BLaER1 treated with 17β-estradiol and CSF1 and Interleukin-3, amounts not matched to agents 10 nM and 100 nM (cell line): ENCODE results near the gene IFNL1.

Experiments
- H3K27ac ChIP-seq, 11 experiments: shearing (Covaris generic); formaldehyde crosslinking; 2 replicates each; pipeline ENCODE4 v1.8.1; 2022
- H3K27me3 ChIP-seq, 11 experiments: shearing (Covaris generic); formaldehyde crosslinking; 2 replicates each; pipeline ENCODE4 v1.8.1; 2022
- H3K36me3 ChIP-seq, 11 experiments: shearing (Covaris generic); formaldehyde crosslinking; 2 replicates each; pipeline ENCODE4 v1.8.1; 2022
- H3K4me1 ChIP-seq, 10 experiments: shearing (Covaris generic); formaldehyde crosslinking; 2 replicates each; pipeline ENCODE4 v1.8.1; 2022
- H3K4me2 ChIP-seq, 11 experiments: shearing (Covaris generic); formaldehyde crosslinking; 2 replicates each; pipeline ENCODE4 v1.8.1; 2022
- H3K4me3 ChIP-seq, 10 experiments: shearing (Covaris generic); formaldehyde crosslinking; 2 replicates each; pipeline ENCODE4 v1.8.1; 2022
- H3K9ac ChIP-seq, 11 experiments: shearing (Covaris generic); formaldehyde crosslinking; 2 replicates each; pipeline ENCODE4 v1.8.1; 2022
- H3K9me3 ChIP-seq, 11 experiments: shearing (Covaris generic); formaldehyde crosslinking; replicated peaks in 1 of 11; 2 replicates each; pipeline ENCODE4 v1.8.1; 2022
- H4K20me1 ChIP-seq, 11 experiments: shearing (Covaris generic); formaldehyde crosslinking; 2 replicates each; pipeline ENCODE4 v1.8.1; 2022
- Cebpa-rat ChIP-seq, 11 experiments: shearing (Covaris generic); IDR thresholded peaks; 2 replicates each; pipeline ENCODE4 v1.8.1; 2022

The IFNL1 gene

DNA sequence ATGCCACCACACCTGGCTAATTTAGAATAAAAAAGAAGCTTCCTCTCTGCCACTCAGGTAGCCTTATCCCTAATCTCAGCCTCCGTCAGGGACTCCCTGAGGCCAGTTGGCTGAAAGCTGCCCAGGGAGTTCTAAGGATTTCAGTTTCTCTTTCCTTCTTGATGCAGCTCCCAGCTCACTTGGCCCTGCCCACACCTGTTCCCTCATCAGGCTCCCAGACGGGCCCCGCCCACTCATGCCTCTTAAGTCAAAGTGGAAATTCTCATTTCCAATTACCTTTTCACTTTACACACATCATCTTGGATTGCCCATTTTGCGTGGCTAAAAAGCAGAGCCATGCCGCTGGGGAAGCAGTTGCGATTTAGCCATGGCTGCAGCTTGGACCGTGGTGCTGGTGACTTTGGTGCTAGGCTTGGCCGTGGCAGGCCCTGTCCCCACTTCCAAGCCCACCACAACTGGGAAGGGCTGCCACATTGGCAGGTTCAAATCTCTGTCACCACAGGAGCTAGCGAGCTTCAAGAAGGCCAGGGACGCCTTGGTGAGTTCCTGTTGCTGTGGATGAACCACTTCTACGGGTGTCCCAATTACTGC is at the start of gene IFNL1:
IFNL1 (plus strand) TSS at position 353 of the 591 bp plus-strand sequence; CDS start at position 368, 15 bp downstream.
- Histone ChIP-seq H3K4me3 (no peak within 1 kb of the TSS), H4K20me1 (no peaks in the 10 kb centered on the region), H3K9ac (no peak within 1 kb of the TSS), H3K27ac (no peak within 1 kb of the TSS), H3K36me3 (no peaks in the 10 kb centered on the region), H3K4me1 (peaks cover 0 to 8% (median 7%) of the 10 kb centered on the region in 10 experiments; a peak in 8 of 20 replicates), H3K4me2 (no peak within 1 kb of the TSS), H3K9me3 (no peaks in the 10 kb centered on the region), H3K27me3 (no peaks in the 10 kb centered on the region)
- TF ChIP-seq Cebpa-rat (IDR thresholded peaks at IDR 0.05): no peak

DNA sequence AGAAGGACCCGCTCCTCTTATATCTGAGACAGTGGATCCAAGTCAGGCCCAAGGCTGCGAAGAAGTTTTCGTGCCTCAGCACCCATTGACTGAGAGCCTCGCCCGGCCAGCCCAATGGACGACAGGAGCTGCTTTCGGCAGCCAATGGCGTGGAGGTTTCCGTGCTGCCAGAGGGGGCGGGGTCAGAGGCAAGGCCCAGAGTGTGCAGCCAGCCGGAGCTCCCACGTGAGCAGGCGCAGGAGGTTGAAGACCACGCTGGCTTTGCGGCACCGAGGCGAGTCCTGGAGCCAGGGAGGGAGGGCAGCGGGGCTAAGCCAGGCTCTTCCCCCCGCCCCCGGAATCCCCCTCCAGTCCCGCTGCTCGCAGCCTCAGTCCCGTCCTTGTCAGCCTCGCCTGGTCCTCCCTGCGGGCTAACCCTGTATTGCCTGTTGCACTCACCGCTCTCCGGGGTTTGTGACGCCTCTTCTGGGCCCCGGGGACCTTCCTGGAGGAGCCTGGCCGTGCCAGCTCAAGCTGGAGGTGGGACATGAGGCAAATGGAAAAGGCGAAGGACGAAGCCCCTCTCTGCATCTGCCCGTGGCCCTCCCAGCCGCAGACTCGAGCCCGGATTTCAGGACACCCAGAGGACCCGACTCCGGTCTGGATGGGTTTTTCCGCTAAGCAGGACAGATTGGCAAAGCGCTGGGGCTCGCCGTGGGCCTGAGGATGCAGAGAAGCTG is 49.1 kb upstream of the IFNL1 start:
- Histone ChIP-seq H3K27ac (no peak overlapping the region), H3K27me3 (no peaks in the 10 kb centered on the region), H3K4me1 (peaks cover 0 to 49% (median 16%) of the 10 kb centered on the region in 10 experiments; a peak in 13 of 20 replicates), H3K4me2 (peak overlapping the region in 6 of 11 experiments; percentile 4 to 37 (median 31); a peak in 6 of 22 replicates), H3K36me3 (no peaks in the 10 kb centered on the region), H3K4me3 (no peak overlapping the region), H3K9me3 (peaks cover 0 to 14% (median 7%) of the 10 kb centered on the region in 11 experiments; a peak in 12 of 22 replicates), H3K9ac (no peak overlapping the region), H4K20me1 (no peaks in the 10 kb centered on the region)
- TF ChIP-seq Cebpa-rat (IDR thresholded peaks at IDR 0.05): no peak

DNA sequence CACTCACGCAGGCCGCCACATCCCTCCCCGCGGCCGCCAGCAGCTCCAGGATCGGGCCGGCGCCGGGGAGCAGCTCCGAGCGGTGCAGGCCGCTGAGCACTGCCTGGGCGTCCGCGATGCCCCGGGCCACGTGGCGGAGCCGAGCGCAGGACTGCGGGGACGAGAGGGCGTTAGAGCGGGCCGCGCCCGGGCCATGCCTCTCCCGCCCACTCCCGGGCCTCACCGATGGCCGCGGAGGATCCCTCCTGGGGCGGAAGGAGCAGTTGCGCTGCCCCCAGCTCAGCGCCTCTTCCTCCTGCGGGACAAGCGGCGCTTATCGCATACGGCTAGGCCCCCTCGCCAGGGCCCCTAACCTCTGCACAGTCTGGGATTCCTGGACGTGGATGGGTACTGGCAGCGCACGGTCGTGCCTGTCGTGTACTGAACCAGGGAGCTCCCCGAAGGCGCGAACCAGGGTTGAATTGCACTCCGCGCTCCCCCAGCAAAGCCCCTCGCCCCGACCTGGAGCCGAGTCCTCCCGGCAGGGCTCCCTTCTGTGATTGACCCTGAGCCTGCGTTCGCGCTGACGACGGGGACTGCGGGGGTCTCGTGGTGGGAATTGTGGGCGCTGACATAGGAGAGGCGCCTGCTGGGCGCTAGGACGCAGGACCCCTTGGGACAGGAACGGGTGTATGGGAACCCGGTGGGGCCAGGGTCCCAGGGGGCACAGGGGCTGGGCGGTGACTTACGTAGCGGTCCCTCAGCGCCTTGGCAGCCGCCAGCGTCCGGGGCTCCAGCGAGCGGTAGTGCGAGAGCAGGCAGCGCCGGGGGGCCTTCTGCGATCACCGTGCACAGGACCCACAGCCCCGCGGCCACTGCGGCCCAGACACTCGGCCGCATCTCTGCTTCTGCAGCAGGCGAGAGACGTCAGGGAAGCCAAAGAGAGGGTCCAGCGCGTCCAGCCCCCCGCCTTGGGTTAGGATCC is 48.2 kb upstream of the IFNL1 start:
- H3K36me3 ChIP-seq: no peaks in the 10 kb centered on the region
- no peaks in the 10 kb centered on the region for H4K20me1 ChIP-seq
- H3K27me3 ChIP-seq: no peaks in the 10 kb centered on the region
- H3K4me1 ChIP-seq: peaks cover 0 to 58% (median 24%) of the 10 kb centered on the region in 10 experiments; a peak in 14 of 20 replicates
- no peak for TF ChIP-seq Cebpa-rat (IDR thresholded peaks at IDR 0.05)
- no peak overlapping the region for H3K9ac ChIP-seq
- no peak overlapping the region for H3K27ac ChIP-seq
- H3K4me3 ChIP-seq: no peak overlapping the region
- H3K4me2 ChIP-seq: peak overlapping the region in 4 of 11 experiments; percentile 4 to 33 (median 29); a peak in 3 of 22 replicates
- peaks cover 0 to 14% (median 7%) of the 10 kb centered on the region in 11 experiments; a peak in 12 of 22 replicates for H3K9me3 ChIP-seq

DNA sequence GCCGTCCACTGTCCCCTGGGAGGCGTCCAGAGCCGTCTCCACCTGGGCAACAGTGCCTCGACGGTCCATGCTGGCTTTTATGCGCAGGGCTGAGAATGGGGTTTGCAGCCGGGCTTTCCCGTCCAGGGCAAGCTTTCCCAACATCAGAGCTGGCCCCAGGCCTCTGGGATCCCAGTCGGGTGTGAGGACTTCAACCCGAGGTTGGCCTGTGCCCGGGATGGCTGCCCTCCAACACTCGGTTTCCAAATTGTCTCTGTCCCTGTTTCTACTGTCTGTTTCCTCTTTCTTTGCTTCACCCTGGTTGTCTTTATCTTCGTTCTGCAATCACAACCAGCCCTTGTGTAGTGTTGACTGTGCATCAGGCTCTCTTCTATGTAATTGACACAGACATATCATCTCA is 47.4 kb upstream of the IFNL1 start, which contains the start of gene IFNL4:
IFNL4 (minus strand) TSS at position 51 of the 400 bp plus-strand sequence.
- H3K36me3 ChIP-seq: no peaks in the 10 kb centered on the region
- no peak within 1 kb of the TSS for H3K4me3 ChIP-seq
- peak within 1 kb of the TSS in 2 of 11 experiments; percentile 32 to 33; a peak in 1 of 22 replicates for H3K4me2 ChIP-seq
- H3K9me3 ChIP-seq: peaks cover 0 to 16% (median 7%) of the 10 kb centered on the region in 11 experiments; a peak in 15 of 22 replicates
- TF ChIP-seq Cebpa-rat (IDR thresholded peaks at IDR 0.05): no peak
- no peaks in the 10 kb centered on the region for H4K20me1 ChIP-seq
- no peak within 1 kb of the TSS for H3K9ac ChIP-seq
- H3K27me3 ChIP-seq: no peaks in the 10 kb centered on the region
- peaks cover 0 to 63% (median 30%) of the 10 kb centered on the region in 10 experiments; a peak in 14 of 20 replicates for H3K4me1 ChIP-seq
- H3K27ac ChIP-seq: no peak within 1 kb of the TSS

DNA sequence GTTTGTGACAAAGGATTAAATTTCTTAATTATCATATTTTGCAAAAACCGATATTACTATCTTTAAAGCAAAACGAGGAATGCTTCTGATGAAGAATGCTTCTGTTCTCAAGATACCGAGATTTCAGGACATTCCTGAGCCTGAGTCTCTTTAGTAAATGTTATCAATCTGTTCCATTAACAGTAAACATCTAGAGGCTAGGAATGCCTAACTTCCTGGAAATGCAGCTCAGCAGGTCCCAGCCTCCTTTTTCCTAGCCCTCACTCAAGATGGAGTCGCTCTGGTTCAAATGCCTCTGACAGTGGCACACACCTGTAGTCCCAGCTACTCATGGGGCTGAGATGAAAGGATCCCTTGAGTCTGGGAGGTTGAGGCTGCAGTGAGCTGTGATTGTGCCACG is 45.1 kb upstream of the IFNL1 start:
- H4K20me1 ChIP-seq: no peaks in the 10 kb centered on the region
- TF ChIP-seq Cebpa-rat (IDR thresholded peaks at IDR 0.05): no peak
- H3K27ac ChIP-seq: no peak overlapping the region
- H3K9ac ChIP-seq: no peak overlapping the region
- H3K27me3 ChIP-seq: no peaks in the 10 kb centered on the region
- H3K4me1 ChIP-seq: peaks cover 0 to 71% (median 30%) of the 10 kb centered on the region in 10 experiments; a peak in 14 of 20 replicates
- no peaks in the 10 kb centered on the region for H3K36me3 ChIP-seq
- H3K4me3 ChIP-seq: no peak overlapping the region
- H3K4me2 ChIP-seq: peak overlapping the region in 6 of 11 experiments; percentile 49 to 75 (median 61); a peak in 9 of 22 replicates
- peaks cover 0 to 24% (median 15%) of the 10 kb centered on the region in 11 experiments; a peak in 18 of 22 replicates for H3K9me3 ChIP-seq

DNA sequence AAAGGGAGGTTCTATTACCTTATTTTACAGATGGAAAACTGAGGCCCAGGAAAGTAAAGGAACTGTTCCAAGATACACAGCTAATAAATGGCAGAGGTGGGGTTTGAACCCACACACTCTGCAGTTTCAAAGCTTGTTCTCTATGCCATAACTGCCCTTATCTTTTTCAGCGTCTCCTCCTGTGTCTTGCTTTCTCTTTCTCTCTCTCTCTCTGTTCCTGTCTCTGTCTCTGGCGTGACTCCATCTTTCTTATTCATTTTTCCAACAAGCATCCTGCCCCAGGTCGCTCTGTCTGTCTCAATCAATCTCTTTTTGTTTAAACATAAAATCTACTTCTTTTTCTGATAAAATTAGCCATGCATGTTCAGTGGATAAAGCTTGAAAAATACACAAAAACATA is 44.4 kb upstream of the IFNL1 start:
- no peak overlapping the region for H3K4me3 ChIP-seq
- H4K20me1 ChIP-seq: no peaks in the 10 kb centered on the region
- no peak for TF ChIP-seq Cebpa-rat (IDR thresholded peaks at IDR 0.05)
- peak overlapping the region in 2 of 11 experiments; percentile 7 to 10; a peak in 1 of 22 replicates for H3K27ac ChIP-seq
- H3K9me3 ChIP-seq: peaks cover under 1 to 32% (median 22%) of the 10 kb centered on the region in 11 experiments; a peak in 20 of 22 replicates
- peaks cover 0 to 76% (median 30%) of the 10 kb centered on the region in 10 experiments; a peak in 14 of 20 replicates for H3K4me1 ChIP-seq
- H3K36me3 ChIP-seq: no peaks in the 10 kb centered on the region
- H3K9ac ChIP-seq: no peak overlapping the region
- peak overlapping the region in 8 of 11 experiments; percentile 14 to 75 (median 55); a peak in 11 of 22 replicates for H3K4me2 ChIP-seq
- H3K27me3 ChIP-seq: no peaks in the 10 kb centered on the region

DNA sequence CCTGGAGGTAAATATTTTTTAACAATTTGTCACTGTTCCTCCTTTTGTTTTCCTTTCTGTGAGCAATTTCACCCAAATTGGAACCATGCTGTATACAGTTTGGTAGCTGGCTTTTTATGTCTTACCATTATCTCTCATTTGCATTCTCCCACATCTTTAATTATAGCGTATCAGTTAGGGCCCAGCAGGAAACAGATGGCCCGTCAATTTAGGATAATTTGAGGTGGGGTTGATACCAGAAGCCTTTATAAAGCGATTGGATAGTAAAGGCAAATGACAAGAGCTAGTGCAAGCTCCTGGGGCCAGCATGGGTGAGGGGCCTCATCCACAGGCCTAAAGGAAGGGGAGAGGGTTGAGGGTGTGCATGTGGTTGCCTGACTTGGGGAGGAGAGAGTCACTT is 43.7 kb upstream of the IFNL1 start:
- H4K20me1 ChIP-seq: no peaks in the 10 kb centered on the region
- peak overlapping the region in 8 of 11 experiments; percentile 15 to 75 (median 55); a peak in 14 of 22 replicates for H3K4me2 ChIP-seq
- no peak overlapping the region for H3K4me3 ChIP-seq
- TF ChIP-seq Cebpa-rat (IDR thresholded peaks at IDR 0.05): no peak
- peaks cover 3 to 36% (median 27%) of the 10 kb centered on the region in 11 experiments; a peak in 20 of 22 replicates for H3K9me3 ChIP-seq
- no peaks in the 10 kb centered on the region for H3K36me3 ChIP-seq
- H3K9ac ChIP-seq: 0 out of 22 replicates have a peak overlapping the region, but pooled peaks of 1 of the 11 experiments have one; percentile 15
- H3K27me3 ChIP-seq: no peaks in the 10 kb centered on the region
- peaks cover 0 to 73% (median 27%) of the 10 kb centered on the region in 10 experiments; a peak in 14 of 20 replicates for H3K4me1 ChIP-seq
- peak overlapping the region in 2 of 11 experiments; percentile 7 to 10; a peak in 2 of 22 replicates for H3K27ac ChIP-seq
